HepG2 (cell line): ENCODE results near the gene RUSC1. TPM values are rescaled to one million over a fixed set of nuclear protein-coding genes. Genes with fewer than 3 reads are reported as not detected.

ENCODE experiments used
- ARID4A ChIP-seq: sonication (generic); formaldehyde crosslinking; IDR thresholded peaks from 2 replicates; pipeline ENCODE4 v1.5.0; 2020; ENCODE audit warnings: mild to moderate bottlenecking, missing genetic modification reagents, borderline replicate concordance
- FIP1L1 ChIP-seq: fragments of 200-400 bp; formaldehyde crosslinking; IDR thresholded peaks from 2 replicates; pipeline ENCODE4 v1.6.1; 2018; ENCODE audit warnings: low read depth, mild to moderate bottlenecking, low read length, moderate library complexity, borderline replicate concordance; ENCODE audit not compliant: insufficient read depth
- FOSL2 ChIP-seq: sonication (generic); formaldehyde crosslinking; IDR thresholded peaks from 2 replicates; pipeline ENCODE4 v1.4.0; 2020; ENCODE audit warnings: missing genetic modification reagents
- MNT ChIP-seq: fragments of 450-650 bp; IDR thresholded peaks from 2 replicates; pipeline ENCODE4 v1.6.1; 2016
- MXI1 ChIP-seq: IDR thresholded peaks from 3 replicates; pipeline ENCODE4 v1.6.1; 2012; ENCODE audit warnings: low read depth, low read length, inconsistent platforms, borderline replicate concordance
- PHF20 ChIP-seq: sonication (generic); formaldehyde crosslinking; IDR thresholded peaks from 2 replicates; pipeline ENCODE4 v1.5.0; 2020; ENCODE audit warnings: mild to moderate bottlenecking, missing genetic modification reagents
- SAP130 ChIP-seq: IDR thresholded peaks from 2 replicates; pipeline ENCODE4 v1.6.1; 2016; ENCODE audit warnings: low read depth
- TFDP1 ChIP-seq: IDR thresholded peaks from 2 replicates; pipeline ENCODE4 v1.6.1; 2016; ENCODE audit warnings: missing compliant biosample characterization, missing genetic modification reagents, borderline replicate concordance
- TFDP2 ChIP-seq: sonication (generic); formaldehyde crosslinking; IDR thresholded peaks from 2 replicates; pipeline ENCODE4 v1.4.0; 2020; ENCODE audit warnings: missing genetic modification reagents
- ZNF710 ChIP-seq: sonication (generic); formaldehyde crosslinking; IDR thresholded peaks from 2 replicates; pipeline ENCODE4 v1.5.0; 2020; ENCODE audit warnings: mild to moderate bottlenecking, missing genetic modification reagents, borderline replicate concordance
- ZNF737 ChIP-seq: sonication (generic); formaldehyde crosslinking; IDR thresholded peaks from 2 replicates; pipeline ENCODE4 v1.5.0; 2020; ENCODE audit warnings: missing genetic modification reagents, mild to moderate bottlenecking, borderline replicate concordance
- polyA plus RNA-seq, 8 experiments: library from polyadenylated mRNA; depleted of rRNA in 3 of 8; stranded (reverse) in 7 of 8; unstranded in 1 of 8; fragments of >200 nt; fragmentation: Illumina TruSeq in 4 of 8; extraction: Trizol in 4 of 8; gene quantifications; 2 replicates each; pipeline versions ENCODE4 v1.2.1 to v1.2.3, GENCODE V29; 2011 to 2016; ENCODE audit warnings: low read depth in 4 of 8, missing spikeins in 1 of 8, mixed read lengths in 1 of 8; ENCODE audit not compliant: insufficient read depth in 1 of 8
- total RNA-seq, 5 experiments: library from RNA; depleted of rRNA; stranded (reverse); fragments of >200 nt; fragmentation: Illumina TruSeq; extraction: Trizol; gene quantifications; 2 replicates each; pipeline ENCODE4 v1.2.3, GENCODE V29; 2016; ENCODE audit warnings: low read depth in 1 of 5
- TF ChIP-seq, protein P1 (sequence below): sonication (generic); formaldehyde crosslinking; conservative IDR thresholded peaks from 2 replicates; pipeline ENCODE4 v1.4.0; 2020; ENCODE audit warnings: missing genetic modification reagents
- TF ChIP-seq, protein P2 (sequence below): sonication (generic); formaldehyde crosslinking; IDR thresholded peaks from 2 replicates; pipeline ENCODE4 v1.5.0; 2020; ENCODE audit warnings: missing genetic modification reagents
- TF ChIP-seq, protein P3 (sequence below): IDR thresholded peaks from 2 replicates; pipeline ENCODE4 v1.6.1; 2018; ENCODE audit warnings: missing genetic modification reagents

RUSC1 gene
- total and polyA plus RNA-seq, 2 of the 13 experiments (the other 11 are each of a cell fraction or from before 2014, with no cell fraction given) = 18.7 to 20.4 TPM

GRCh38 chr1:155305881-155306391, 14.8 kb upstream of the RUSC1 start (continued):
- TF ChIP-seq PHF20 (CRISPR knock-in tag) (peak; percentile 37; the same call in 1 of the 2 replicates), FIP1L1 (no peak), TFDP1 (CRISPR knock-in tag) (0 out of 2 replicates have a peak, but pooled peaks have one; percentile 10), ZNF710 (no peak), MNT (peak; percentile 63; the same call in 1 of the 2 replicates), ZNF737 (CRISPR knock-in tag) (0 out of 2 replicates have a peak, but pooled peaks have one; percentile 46), FOSL2 (peak; percentile 5; the same call in 1 of the 2 replicates), MXI1 (0 out of 3 replicates have a peak, but pooled peaks have one; percentile 23), TFDP2 (CRISPR knock-in tag) (0 out of 2 replicates have a peak, but pooled peaks have one; percentile 23), ARID4A (CRISPR knock-in tag) (peak; percentile 21; the same call in 1 of the 2 replicates), SAP130 (CRISPR knock-in tag) (0 out of 2 replicates have a peak, but pooled peaks have one; percentile 11)
- TF ChIP-seq, protein P1, sequence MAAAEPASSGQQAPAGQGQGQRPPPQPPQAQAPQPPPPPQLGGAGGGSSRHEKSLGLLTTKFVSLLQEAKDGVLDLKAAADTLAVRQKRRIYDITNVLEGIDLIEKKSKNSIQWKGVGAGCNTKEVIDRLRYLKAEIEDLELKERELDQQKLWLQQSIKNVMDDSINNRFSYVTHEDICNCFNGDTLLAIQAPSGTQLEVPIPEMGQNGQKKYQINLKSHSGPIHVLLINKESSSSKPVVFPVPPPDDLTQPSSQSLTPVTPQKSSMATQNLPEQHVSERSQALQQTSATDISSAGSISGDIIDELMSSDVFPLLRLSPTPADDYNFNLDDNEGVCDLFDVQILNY (CRISPR knock-in tag) = no peak
- TF ChIP-seq, protein P2, sequence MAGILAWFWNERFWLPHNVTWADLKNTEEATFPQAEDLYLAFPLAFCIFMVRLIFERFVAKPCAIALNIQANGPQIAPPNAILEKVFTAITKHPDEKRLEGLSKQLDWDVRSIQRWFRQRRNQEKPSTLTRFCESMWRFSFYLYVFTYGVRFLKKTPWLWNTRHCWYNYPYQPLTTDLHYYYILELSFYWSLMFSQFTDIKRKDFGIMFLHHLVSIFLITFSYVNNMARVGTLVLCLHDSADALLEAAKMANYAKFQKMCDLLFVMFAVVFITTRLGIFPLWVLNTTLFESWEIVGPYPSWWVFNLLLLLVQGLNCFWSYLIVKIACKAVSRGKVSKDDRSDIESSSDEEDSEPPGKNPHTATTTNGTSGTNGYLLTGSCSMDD (CRISPR knock-in tag) = no peak
- TF ChIP-seq, protein P3, sequence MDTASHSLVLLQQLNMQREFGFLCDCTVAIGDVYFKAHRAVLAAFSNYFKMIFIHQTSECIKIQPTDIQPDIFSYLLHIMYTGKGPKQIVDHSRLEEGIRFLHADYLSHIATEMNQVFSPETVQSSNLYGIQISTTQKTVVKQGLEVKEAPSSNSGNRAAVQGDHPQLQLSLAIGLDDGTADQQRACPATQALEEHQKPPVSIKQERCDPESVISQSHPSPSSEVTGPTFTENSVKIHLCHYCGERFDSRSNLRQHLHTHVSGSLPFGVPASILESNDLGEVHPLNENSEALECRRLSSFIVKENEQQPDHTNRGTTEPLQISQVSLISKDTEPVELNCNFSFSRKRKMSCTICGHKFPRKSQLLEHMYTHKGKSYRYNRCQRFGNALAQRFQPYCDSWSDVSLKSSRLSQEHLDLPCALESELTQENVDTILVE (CRISPR knock-in tag) = no peak
